Endothelial cell of umbilical vein (primary cell): ENCODE data around the gene VSIR.

ENCODE experiments used
- CTCF ChIP-seq, 2 donors: IDR thresholded peaks; 1 replicate in 1 of 2; 2 replicates in 1 of 2; pipeline ENCODE4 v1.5.1; 2011; ENCODE audit warnings: low read length in 2 of 2, mild to moderate bottlenecking in 2 of 2, moderate library complexity in 2 of 2, control low read depth in 1 of 2, inconsistent platforms in 1 of 2, low read depth in 1 of 2; ENCODE audit not compliant: insufficient read depth in 1 of 2; ENCODE audit errors: extremely low read depth in 1 of 2
- JUN ChIP-seq: IDR thresholded peaks from 2 replicates; pipeline ENCODE4 v1.6.1; 2011; ENCODE audit warnings: borderline replicate concordance, low read depth; ENCODE audit not compliant: insufficient read length, insufficient read depth
- POLR2A ChIP-seq: IDR thresholded peaks from 2 replicates; pipeline ENCODE4 v1.6.1; 2012; ENCODE audit warnings: low read depth, mild to moderate bottlenecking, control low read depth, low read length
- POLR2AphosphoS5 ChIP-seq: IDR thresholded peaks from 2 replicates; pipeline ENCODE4 v1.6.1; 2012; ENCODE audit warnings: low read depth, mild to moderate bottlenecking, control low read depth, low read length, moderate library complexity; ENCODE audit not compliant: insufficient read depth

GRCh38 chr10:71726580-71727104 is 46.7 kb downstream of the VSIR start:
- TF ChIP-seq CTCF (IDR thresholded peaks at IDR 0.05; ENCODE audit: extremely low read depth in 1 of 2, insufficient read depth in 1 of 2, low read depth in 1 of 2, low read length in 2 of 2) (no peak), POLR2A (no peak), JUN (no peak), POLR2AphosphoS5 (no peak)
